ENCODE measurements around the gene LINGO1.

Gene LINGO1

GRCh38 chr15:77632534-77633133, at the start of gene LINGO1:
TSS of gene LINGO1 (minus strand) at chr15:77632912. CDS start at chr15:77632315, 597 bp downstream.
- no peak for DNase-seq

GRCh38 chr15:77681362-77681761, 48.6 kb upstream of the LINGO1 start:
- DNase-seq, result no peak

- no peak for DNase-seq
Observed at GRCh38 chr15:77676569-77677375, 44.1 kb upstream of the LINGO1 start.

- DNase-seq, result no peak
Observed at GRCh38 chr15:77675806-77676415, 43.2 kb upstream of the LINGO1 start.

GRCh38 chr15:77674327-77674726, 41.6 kb upstream of the LINGO1 start:
- no peak for DNase-seq

- no peak for DNase-seq
Observed at GRCh38 chr15:77673866-77674265, 41.2 kb upstream of the LINGO1 start.

GRCh38 chr15:77672135-77672534, 39.4 kb upstream of the LINGO1 start:
- DNase-seq, result no peak

GRCh38 chr15:77671362-77672056, 38.8 kb upstream of the LINGO1 start:
- no peak for DNase-seq

GRCh38 chr15:77670558-77671361, 38.0 kb upstream of the LINGO1 start:
- no peak for DNase-seq

- no peak for DNase-seq
Observed at GRCh38 chr15:77669896-77670295, 37.2 kb upstream of the LINGO1 start.

GRCh38 chr15:77667338-77668234, 34.9 kb upstream of the LINGO1 start:
- DNase-seq, result no peak

GRCh38 chr15:77666296-77666660, 33.6 kb upstream of the LINGO1 start:
- DNase-seq, result no peak

GRCh38 chr15:77665530-77666295, 33.0 kb upstream of the LINGO1 start:
- no peak for DNase-seq

- no peak for DNase-seq
Observed at GRCh38 chr15:77664428-77664827, 31.7 kb upstream of the LINGO1 start.

GRCh38 chr15:77663256-77663655, 30.5 kb upstream of the LINGO1 start:
- no peak for DNase-seq

- no peak for DNase-seq
Observed at GRCh38 chr15:77659350-77660321, 26.9 kb upstream of the LINGO1 start.

- no peak for DNase-seq
Observed at GRCh38 chr15:77658304-77658703, 25.6 kb upstream of the LINGO1 start.

GRCh38 chr15:77657634-77658238, 25.0 kb upstream of the LINGO1 start:
- no peak for DNase-seq

- DNase-seq, result no peak
Observed at GRCh38 chr15:77656294-77656693, 23.6 kb upstream of the LINGO1 start.
